Lung (tissue), 12 donors: ENCODE data around the gene ZNF212. TPM values are rescaled to one million over a fixed set of nuclear protein-coding genes. Genes with fewer than 3 reads are reported as not detected.

Experiments
- ATAC-seq: fragments of 200-7000 bp; cut with Tn5 transposase; one replicate; pipeline ENCODE4 v1.9.1; 2020; ENCODE audit warnings: moderate number of reproducible peaks; ENCODE audit not compliant: insufficient read depth, low FRiP score
- DNase-seq, 3 donors: peaks; one replicate each; pipeline ENCODE4 v3.0.0-alpha.2; 2013 to 2017
- H3K27ac ChIP-seq, 2 donors: one replicate each; pipeline ENCODE4 v1.5.1; 2013; ENCODE audit warnings: mild to moderate bottlenecking in 2 of 2, moderate library complexity in 2 of 2, control low read depth in 1 of 2, inconsistent platforms in 1 of 2, low read depth in 1 of 2, low read length in 1 of 2
- H3K27me3 ChIP-seq, 3 donors: one replicate each; pipeline ENCODE4 v1.5.1; 2013; ENCODE audit warnings: low read length in 2 of 3; ENCODE audit not compliant: control insufficient read depth in 3 of 3, insufficient read depth in 3 of 3
- H3K36me3 ChIP-seq, 4 donors: one replicate each; pipeline ENCODE4 v1.5.1; 2013; ENCODE audit warnings: low read length in 4 of 4, mild to moderate bottlenecking in 1 of 4, moderate library complexity in 1 of 4; ENCODE audit not compliant: control insufficient read depth in 4 of 4, insufficient read depth in 4 of 4
- H3K4me1 ChIP-seq, 5 donors: one replicate each; pipeline ENCODE4 v1.5.1; 2013; ENCODE audit warnings: low read length in 5 of 5, mild to moderate bottlenecking in 2 of 5, moderate library complexity in 1 of 5; ENCODE audit not compliant: control insufficient read depth in 5 of 5, insufficient read depth in 5 of 5
- H3K4me3 ChIP-seq: one replicate; pipeline ENCODE4 v1.5.1; 2013; ENCODE audit warnings: mild to moderate bottlenecking, control low read depth, moderate library complexity
- H3K9ac ChIP-seq, 2 donors: one replicate each; pipeline ENCODE4 v1.5.1; 2013; ENCODE audit warnings: low read length in 2 of 2, control low read depth in 1 of 2; ENCODE audit not compliant: insufficient read depth in 1 of 2
- H3K9me3 ChIP-seq, 4 donors: one replicate each; pipeline ENCODE4 v1.5.1; 2013; ENCODE audit warnings: low read length in 3 of 4, mild to moderate bottlenecking in 1 of 4, moderate library complexity in 1 of 4; ENCODE audit not compliant: control insufficient read depth in 4 of 4, insufficient read depth in 3 of 4
- CTCF ChIP-seq: IDR thresholded peaks from 2 replicates; pipeline ENCODE4 v1.5.1; 2012; ENCODE audit warnings: mild to moderate bottlenecking; ENCODE audit errors: control extremely low read depth, extremely low read depth
- WGBS, 2 donors: extraction: QIAGEN DNeasy Blood & Tissue Kit; methylation state at CpG; one replicate each; pipeline ENCODE4 v1.1.7; 2013; 5-methylcytosine and 5-hydroxymethylcytosine counted together
- polyA plus RNA-seq, 2 donors: library from polyadenylated mRNA; stranded (reverse); fragments of 200-250 nt; gene quantifications; one replicate each; pipeline ENCODE4 v1.2.1, GENCODE V29; 2013
- total RNA-seq, 2 donors: library from RNA; depleted of rRNA in 1 of 2; stranded (reverse); fragments of >200 nt in 1 of 2; gene quantifications; one replicate each; pipeline ENCODE4 v1.2.1, GENCODE V29; 2014 to 2021
- donor health status: control.
- donor health status: control.
- donor health status: Bipolar disorder and iron deficiency.
- donor health status: healthy.
- donor health status: DM: yes; HTN: yes; CAD: no.

ZNF212 gene
- total and polyA plus RNA-seq, 4 donors: 5.7 to 10.2 (median 8.5) TPM

- H3K27me3 ChIP-seq: no peaks in the 10 kb centered on the region
- peak in 2 of 3 donors; percentile 22 to 41 for DNase-seq
- H3K4me1 ChIP-seq: peaks cover 0 to 7% (median 3%) of the 10 kb centered on the region in 5 donors
- no peak overlapping the region for H3K9ac ChIP-seq
- no peak for TF ChIP-seq CTCF
- H3K36me3 ChIP-seq: peaks cover 20 to 47% (median 46%) of the 10 kb centered on the region in 4 donors
- H3K4me3 ChIP-seq: no peak overlapping the region
- peak; percentile 77 for ATAC-seq
- peak overlapping the region; percentile 63 to 74 for H3K27ac ChIP-seq
- H3K9me3 ChIP-seq: peaks cover 0 to 3% (median 0%) of the 10 kb centered on the region in 4 donors
- WGBS, 2 donors: 73 to 87% methylated on average over 6 of the region's 6 CpGs
Observed at GRCh38 chr7:149202831-149203231, 36.6 kb upstream of the ZNF212 start.

- Histone ChIP-seq H3K9ac (peak overlapping the region in 1 of 2 donors; percentile 39), H3K27me3 (no peaks in the 10 kb centered on the region), H3K9me3 (no peaks in the 10 kb centered on the region), H3K4me1 (peaks cover 0 to 7% (median 0%) of the 10 kb centered on the region in 5 donors), H3K27ac (no peak overlapping the region), H3K36me3 (peaks cover 24 to 45% (median 38%) of the 10 kb centered on the region in 4 donors), H3K4me3 (no peak overlapping the region)
- DNase-seq (peak; percentile 36 to 72 (median 40)), ATAC-seq (peak; percentile 13)
- TF ChIP-seq CTCF: no peak
- 67 to 82% methylated on average over 18 of the region's 18 CpGs for WGBS, 2 donors
Observed at GRCh38 chr7:149205690-149206381, 33.6 kb upstream of the ZNF212 start.

- Histone ChIP-seq H3K27ac (no peak overlapping the region), H3K9ac (no peak overlapping the region), H3K36me3 (peaks cover 29 to 52% (median 41%) of the 10 kb centered on the region in 4 donors), H3K27me3 (no peaks in the 10 kb centered on the region), H3K4me3 (no peak overlapping the region), H3K9me3 (no peaks in the 10 kb centered on the region), H3K4me1 (peaks cover 0 to 7% (median 0%) of the 10 kb centered on the region in 5 donors)
- no peak for TF ChIP-seq CTCF
- no peak for DNase-seq
- 91 to 92% methylated on average over 35 of the region's 35 CpGs for WGBS, 2 donors
- no peak for ATAC-seq
Observed at GRCh38 chr7:149207324-149208035, 32.0 kb upstream of the ZNF212 start.
